GM12878 (cell line): ENCODE measurements around the gene CKLF. TPM values are rescaled to one million over a fixed set of nuclear protein-coding genes. Genes with fewer than 3 reads are reported as not detected.

Source experiments
- ATAC-seq: fragments of 200-7000 bp; cut with Tn5 transposase; 3 replicates; pipeline ENCODE4 v1.9.1; 2020; ENCODE audit warnings: mild to moderate bottlenecking, moderate library complexity
- BruUV-seq: library from RNA; stranded (reverse); fragments of 400-500 nt; replicated peaks from 2 replicates; lab custom pipeline; 2021; lab: Mats Ljungman, UMichigan
- CTCF ChIA-PET: fragments of 300-600 bp; sonication (Branson Sonifier 250); formaldehyde crosslinking; extraction: SDS; loops from one replicate; lab custom pipeline; 2021; ENCODE audit warnings: inconsistent platforms; lab: Yijun Ruan, JAX
- POLR2A ChIA-PET: fragments of 350-600 bp; formaldehyde crosslinking; extraction: SDS; loops from one replicate; lab custom pipeline; 2021; ENCODE audit warnings: inconsistent platforms; lab: Charles Lee
- RAD21 ChIA-PET: fragments of 300-600 bp; sonication (Branson Sonifier 250); formaldehyde crosslinking; loops from one replicate; lab custom pipeline; 2023; ENCODE audit warnings: antibody characterized with exemption; ENCODE audit not compliant: unreplicated experiment; lab: Charles Lee
- SMC1A ChIA-PET: fragments of 300-600 bp; sonication (Branson Sonifier 250); formaldehyde crosslinking; loops from one replicate; lab custom pipeline; 2023; ENCODE audit not compliant: unreplicated experiment, uncharacterized antibody; lab: Charles Lee
- DNase-seq: peaks from one replicate; pipeline ENCODE4 v3.0.0-alpha.2; 2011; ENCODE audit warnings: low read depth, low spot score
- FAIRE-seq: peaks from 3 replicates; lab custom pipeline; 2011; peaks lifted over from hg19 to GRCh38; lab: Jason Lieb, UNC
- H2AFZ ChIP-seq: 2 replicates; pipeline ENCODE4 v1.6.0; 2011; ENCODE audit warnings: low read depth, low read length, control low read depth; ENCODE audit not compliant: control insufficient read depth
- H3K27ac ChIP-seq: 2 replicates; pipeline ENCODE4 v1.5.1; 2011; ENCODE audit warnings: control low read depth; ENCODE audit not compliant: control insufficient read depth, insufficient read depth
- H3K27me3 ChIP-seq, 2 experiments: replicated peaks in 1 of 2; 2 replicates each; pipeline versions ENCODE4 v1.6.0 to v1.6.1; 2011; ENCODE audit warnings: low read length in 1 of 2; ENCODE audit not compliant: control insufficient read depth in 2 of 2, insufficient read depth in 2 of 2
- H3K36me3 ChIP-seq, 2 experiments: 2 replicates each; pipeline ENCODE4 v1.5.1; 2011; ENCODE audit warnings: low read length in 1 of 2; ENCODE audit not compliant: control insufficient read depth in 2 of 2, insufficient read depth in 2 of 2
- H3K4me1 ChIP-seq: 2 replicates; pipeline ENCODE4 v1.6.1; 2011; ENCODE audit warnings: mild to moderate bottlenecking, low read length, moderate library complexity, mixed read lengths; ENCODE audit not compliant: control insufficient read depth, insufficient read depth
- H3K4me2 ChIP-seq: 2 replicates; pipeline ENCODE4 v1.6.0; 2011; ENCODE audit warnings: control low read depth; ENCODE audit not compliant: control insufficient read depth, insufficient read depth
- H3K4me3 ChIP-seq: fragments of 200-600 bp; sonication (generic); 2 replicates; pipeline ENCODE4 v1.5.1; 2016
- H3K79me2 ChIP-seq: 2 replicates; pipeline ENCODE4 v1.6.0; 2011; ENCODE audit warnings: low read length; ENCODE audit not compliant: control insufficient read depth, insufficient read depth
- H3K9ac ChIP-seq: 2 replicates; pipeline ENCODE4 v1.8.0; 2011; ENCODE audit warnings: low read length, control low read depth, mixed read lengths; ENCODE audit not compliant: control insufficient read depth, insufficient read depth
- H3K9me3 ChIP-seq: replicated peaks from 3 replicates; pipeline ENCODE4 v1.5.1; 2011; ENCODE audit warnings: mild to moderate bottlenecking, low read length; ENCODE audit not compliant: control insufficient read depth, insufficient read depth
- H4K20me1 ChIP-seq: 2 replicates; pipeline ENCODE4 v1.6.0; 2011; ENCODE audit not compliant: control insufficient read depth, insufficient read depth
- ASH2L ChIP-seq: fragments of 300-600, 200-600 bp; sonication (generic); IDR thresholded peaks from 2 replicates; pipeline ENCODE4 v1.6.1; 2017; ENCODE audit warnings: low read depth, mild to moderate bottlenecking, borderline replicate concordance
- BMI1 ChIP-seq: fragments of 450-650 bp; IDR thresholded peaks from 2 replicates; pipeline ENCODE4 v1.6.1; 2016; ENCODE audit warnings: mild to moderate bottlenecking, moderate library complexity, borderline replicate concordance
- CBX5 ChIP-seq: sonication (generic); IDR thresholded peaks from 2 replicates; pipeline ENCODE4 v1.6.1; 2016; ENCODE audit warnings: low read depth, moderate library complexity, mild to moderate bottlenecking, inconsistent platforms
- ESRRA ChIP-seq: IDR thresholded peaks from 2 replicates; pipeline ENCODE4 v1.6.1; 2012; ENCODE audit warnings: mild to moderate bottlenecking, low read length, improper control_type of control experiment
- KDM1A ChIP-seq: fragments of 200-600 bp; sonication (generic); IDR thresholded peaks from 2 replicates; pipeline ENCODE4 v1.6.1; 2016; ENCODE audit warnings: borderline replicate concordance
- MEF2B ChIP-seq: fragments of 450-650 bp; IDR thresholded peaks from 2 replicates; pipeline ENCODE4 v1.6.1; 2018; ENCODE audit warnings: mild to moderate bottlenecking, moderate library complexity; ENCODE audit not compliant: partially characterized antibody, poor library complexity, severe bottlenecking
- NR2F1 ChIP-seq: fragments of 450-650 bp; conservative IDR thresholded peaks from 2 replicates; pipeline ENCODE4 v1.6.1; 2017; ENCODE audit warnings: mild to moderate bottlenecking
- ZNF207 ChIP-seq: fragments of 450-650 bp; IDR thresholded peaks from 2 replicates; pipeline ENCODE4 v1.6.1; 2014; ENCODE audit warnings: antibody characterized with exemption, mild to moderate bottlenecking, borderline replicate concordance
- ZNF217 ChIP-seq: fragments of 450-650 bp; IDR thresholded peaks from 2 replicates; pipeline ENCODE4 v1.6.1; 2017; ENCODE audit warnings: antibody characterized with exemption, mild to moderate bottlenecking
- ZNF24 ChIP-seq: fragments of 450-650 bp; IDR thresholded peaks from 2 replicates; pipeline ENCODE4 v1.6.1; 2017; ENCODE audit warnings: antibody characterized with exemption, mild to moderate bottlenecking
- WGBS: methylation state at CpG from one replicate; pipeline ENCODE4 v1.1.6; 2016; ENCODE audit warnings: low lambda C conversion rate; ENCODE audit not compliant: insufficient replicate concordance, insufficient coverage; ENCODE audit errors: missing lambda C conversion rate; 5-methylcytosine and 5-hydroxymethylcytosine counted together
- in situ Hi-C: fragments of 300-500 bp; cut with MboI; formaldehyde crosslinking; loops from 9 replicates; pipeline ENCODE4 v1.14.3; 2018; ENCODE audit warnings: mixed read lengths
- intact Hi-C: fragments of 100-400 bp; cut with micrococcal nuclease; formaldehyde crosslinking; loops from one replicate; pipeline ENCODE4 v1.14.2; 2022; ENCODE audit not compliant: unreplicated experiment
- polyA plus RNA-seq, 11 experiments: library from polyadenylated mRNA; depleted of rRNA in 4 of 11; unstranded in 6 of 11; stranded (reverse) in 5 of 11; fragments of >200 nt; fragmentation: Nextera tagmentation in 4 of 11; fragmentation: Illumina TruSeq in 1 of 11; extraction: Ambion mirVana in 4 of 11; extraction: Trizol in 1 of 11; gene quantifications; 1 replicate in 1 of 11; 2 replicates in 10 of 11; pipeline versions ENCODE4 v1.2.1 to v1.2.3, GENCODE V29; 2011 to 2016; ENCODE audit warnings: inconsistent platforms in 2 of 11, missing spikeins in 2 of 11, low read depth in 1 of 11
- total RNA-seq, 4 experiments: library from RNA; depleted of rRNA in 3 of 4; stranded (reverse); fragments of >200 nt in 3 of 4; fragmentation: Illumina TruSeq in 1 of 4; extraction: Trizol in 1 of 4; gene quantifications; 2 replicates each; pipeline versions ENCODE4 v1.2.1 to v1.2.3, GENCODE V29; 2013 to 2021
- TF ChIP-seq, protein P1 (sequence below): fragments of 450-650 bp; formaldehyde crosslinking; IDR thresholded peaks from 2 replicates; pipeline ENCODE4 v1.4.0; 2022; ENCODE audit warnings: mild to moderate bottlenecking, moderate library complexity
- TF ChIP-seq, protein P2 (sequence below): fragments of 450-650 bp; IDR thresholded peaks from 2 replicates; pipeline ENCODE4 v1.6.1; 2018; ENCODE audit warnings: mild to moderate bottlenecking, low read depth, moderate library complexity; ENCODE audit not compliant: partially characterized antibody
- TF ChIP-seq, protein P3 (sequence below): fragments of 450-650 bp; IDR thresholded peaks from 2 replicates; pipeline ENCODE4 v1.6.1; 2017; ENCODE audit warnings: antibody characterized with exemption, mild to moderate bottlenecking, moderate library complexity

The CKLF gene
- total and polyA plus RNA-seq, 10 of the 15 experiments (the other 5 are each of a cell fraction or from before 2014, with no cell fraction given) = 40.8 to 193 (median 109) TPM

DNA sequence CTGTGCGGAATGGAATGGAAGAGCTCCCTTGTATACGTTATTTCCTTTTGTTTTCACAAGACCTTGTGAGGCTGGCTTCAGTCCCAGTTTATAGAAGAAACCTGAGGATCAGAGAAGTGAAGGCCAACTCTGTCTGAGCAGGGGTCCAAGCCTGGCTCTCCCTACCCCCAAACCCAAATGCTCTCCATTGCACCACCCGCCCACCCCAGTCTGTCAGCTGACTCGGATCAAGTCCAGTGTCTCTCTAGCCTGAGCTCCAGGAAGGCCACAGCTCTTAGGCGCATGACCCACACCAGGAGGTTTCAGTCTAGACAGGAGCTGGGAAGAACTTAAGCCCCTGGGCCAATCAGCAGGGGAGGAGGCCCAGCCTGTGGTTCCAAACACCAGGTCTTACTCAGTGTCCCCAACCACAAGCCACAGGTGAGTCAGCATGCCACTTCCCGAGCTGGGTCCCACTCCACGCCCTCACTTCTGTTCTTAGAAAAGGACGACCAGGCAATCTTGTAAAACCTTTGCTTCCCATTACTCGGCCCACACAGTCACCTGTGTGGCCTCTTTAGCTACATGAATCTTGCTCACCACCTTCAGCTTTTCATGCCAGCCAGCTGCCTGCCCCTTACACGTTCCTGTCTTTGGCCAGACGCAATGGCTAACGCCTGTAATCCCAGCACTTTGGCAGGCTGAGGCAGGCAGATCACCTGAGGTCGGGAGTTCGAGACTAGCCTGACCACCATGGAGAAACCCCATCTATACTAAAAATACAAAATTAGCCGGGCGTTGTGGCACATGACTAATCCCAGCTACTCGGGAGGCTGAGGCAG is 30.2 kb upstream of the CKLF start:
- Histone ChIP-seq H3K79me2 (no peaks in the 10 kb centered on the region), H2AFZ (no peak overlapping the region), H3K4me1 (peaks cover 69% of the 10 kb centered on the region), H3K4me2 (peak overlapping the region; percentile 60), H3K9me3 (no peaks in the 10 kb centered on the region), H3K27me3 (no peaks in the 10 kb centered on the region), H3K36me3 (no peaks in the 10 kb centered on the region), H3K27ac (peak overlapping the region; percentile 9; the same call in 1 of the 2 replicates), H4K20me1 (no peaks in the 10 kb centered on the region), H3K9ac (no peak overlapping the region), H3K4me3 (no peak overlapping the region)
- intact Hi-C loops (no loop called here), in situ Hi-C loops (no loop called here)
- ChIA-PET RAD21 (interaction anchor here (0.6 to 3.2 kb wide), 13 partner anchors 11 to 81 kb away, joined by 3 to 15 read pairs (median 4); partner anchors contain the start of gene CKLF), SMC1A (interaction anchor here (0.9 to 5.4 kb wide), 12 partner anchors 12 to 86 kb away, joined by 3 to 86 read pairs (median 6); partner anchors contain the start of genes CKLF and TK2), POLR2A (interaction anchor here (0.6 to 3.5 kb wide), 10 partner anchors 12 to 95 kb away, joined by 3 to 21 read pairs (median 4); partner anchors contain the start of genes CKLF and TK2), CTCF (interaction anchor here (0.5 to 6.0 kb wide), 16 partner anchors 13 to 218 kb away, joined by 3 to 35 read pairs (median 4); partner anchors contain the start of genes CKLF and TK2)
- BruUV-seq = no TSS peak
- 15% methylated on average over 17 of the region's 17 CpGs for WGBS
- ATAC-seq (peak; percentile 72), DNase-seq (peak; percentile 86), FAIRE-seq (peak; percentile 71)
- TF ChIP-seq ZNF217 (peak; percentile 83), ZNF207 (no peak), NR2F1 (peak; percentile 79), KDM1A (no peak), ZNF24 (no peak), ASH2L (no peak), CBX5 (0 out of 2 replicates have a peak, but pooled peaks have one; percentile 48), BMI1 (no peak), MEF2B (peak; percentile 44), ESRRA (no peak)
- TF ChIP-seq, protein P1, sequence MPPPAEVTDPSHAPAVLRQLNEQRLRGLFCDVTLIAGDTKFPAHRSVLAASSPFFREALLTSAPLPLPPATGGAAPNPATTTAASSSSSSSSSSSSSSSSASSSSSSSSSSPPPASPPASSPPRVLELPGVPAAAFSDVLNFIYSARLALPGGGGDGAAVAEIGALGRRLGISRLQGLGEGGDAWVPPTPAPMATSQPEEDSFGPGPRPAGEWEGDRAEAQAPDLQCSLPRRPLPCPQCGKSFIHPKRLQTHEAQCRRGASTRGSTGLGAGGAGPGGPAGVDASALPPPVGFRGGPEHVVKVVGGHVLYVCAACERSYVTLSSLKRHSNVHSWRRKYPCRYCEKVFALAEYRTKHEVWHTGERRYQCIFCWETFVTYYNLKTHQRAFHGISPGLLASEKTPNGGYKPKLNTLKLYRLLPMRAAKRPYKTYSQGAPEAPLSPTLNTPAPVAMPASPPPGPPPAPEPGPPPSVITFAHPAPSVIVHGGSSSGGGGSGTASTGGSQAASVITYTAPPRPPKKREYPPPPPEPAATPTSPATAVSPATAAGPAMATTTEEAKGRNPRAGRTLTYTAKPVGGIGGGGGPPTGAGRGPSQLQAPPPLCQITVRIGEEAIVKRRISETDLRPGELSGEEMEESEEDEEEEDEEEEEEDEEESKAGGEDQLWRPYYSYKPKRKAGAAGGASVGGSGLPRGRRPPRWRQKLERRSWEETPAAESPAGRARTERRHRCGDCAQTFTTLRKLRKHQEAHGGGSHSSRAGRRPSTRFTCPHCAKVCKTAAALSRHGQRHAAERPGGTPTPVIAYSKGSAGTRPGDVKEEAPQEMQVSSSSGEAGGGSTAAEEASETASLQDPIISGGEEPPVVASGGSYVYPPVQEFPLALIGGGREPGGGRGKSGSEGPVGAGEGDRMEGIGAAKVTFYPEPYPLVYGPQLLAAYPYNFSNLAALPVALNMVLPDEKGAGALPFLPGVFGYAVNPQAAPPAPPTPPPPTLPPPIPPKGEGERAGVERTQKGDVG = no peak
- TF ChIP-seq, protein P2, sequence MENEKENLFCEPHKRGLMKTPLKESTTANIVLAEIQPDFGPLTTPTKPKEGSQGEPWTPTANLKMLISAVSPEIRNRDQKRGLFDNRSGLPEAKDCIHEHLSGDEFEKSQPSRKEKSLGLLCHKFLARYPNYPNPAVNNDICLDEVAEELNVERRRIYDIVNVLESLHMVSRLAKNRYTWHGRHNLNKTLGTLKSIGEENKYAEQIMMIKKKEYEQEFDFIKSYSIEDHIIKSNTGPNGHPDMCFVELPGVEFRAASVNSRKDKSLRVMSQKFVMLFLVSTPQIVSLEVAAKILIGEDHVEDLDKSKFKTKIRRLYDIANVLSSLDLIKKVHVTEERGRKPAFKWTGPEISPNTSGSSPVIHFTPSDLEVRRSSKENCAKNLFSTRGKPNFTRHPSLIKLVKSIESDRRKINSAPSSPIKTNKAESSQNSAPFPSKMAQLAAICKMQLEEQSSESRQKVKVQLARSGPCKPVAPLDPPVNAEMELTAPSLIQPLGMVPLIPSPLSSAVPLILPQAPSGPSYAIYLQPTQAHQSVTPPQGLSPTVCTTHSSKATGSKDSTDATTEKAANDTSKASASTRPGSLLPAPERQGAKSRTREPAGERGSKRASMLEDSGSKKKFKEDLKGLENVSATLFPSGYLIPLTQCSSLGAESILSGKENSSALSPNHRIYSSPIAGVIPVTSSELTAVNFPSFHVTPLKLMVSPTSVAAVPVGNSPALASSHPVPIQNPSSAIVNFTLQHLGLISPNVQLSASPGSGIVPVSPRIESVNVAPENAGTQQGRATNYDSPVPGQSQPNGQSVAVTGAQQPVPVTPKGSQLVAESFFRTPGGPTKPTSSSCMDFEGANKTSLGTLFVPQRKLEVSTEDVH = no peak
- TF ChIP-seq, protein P3, sequence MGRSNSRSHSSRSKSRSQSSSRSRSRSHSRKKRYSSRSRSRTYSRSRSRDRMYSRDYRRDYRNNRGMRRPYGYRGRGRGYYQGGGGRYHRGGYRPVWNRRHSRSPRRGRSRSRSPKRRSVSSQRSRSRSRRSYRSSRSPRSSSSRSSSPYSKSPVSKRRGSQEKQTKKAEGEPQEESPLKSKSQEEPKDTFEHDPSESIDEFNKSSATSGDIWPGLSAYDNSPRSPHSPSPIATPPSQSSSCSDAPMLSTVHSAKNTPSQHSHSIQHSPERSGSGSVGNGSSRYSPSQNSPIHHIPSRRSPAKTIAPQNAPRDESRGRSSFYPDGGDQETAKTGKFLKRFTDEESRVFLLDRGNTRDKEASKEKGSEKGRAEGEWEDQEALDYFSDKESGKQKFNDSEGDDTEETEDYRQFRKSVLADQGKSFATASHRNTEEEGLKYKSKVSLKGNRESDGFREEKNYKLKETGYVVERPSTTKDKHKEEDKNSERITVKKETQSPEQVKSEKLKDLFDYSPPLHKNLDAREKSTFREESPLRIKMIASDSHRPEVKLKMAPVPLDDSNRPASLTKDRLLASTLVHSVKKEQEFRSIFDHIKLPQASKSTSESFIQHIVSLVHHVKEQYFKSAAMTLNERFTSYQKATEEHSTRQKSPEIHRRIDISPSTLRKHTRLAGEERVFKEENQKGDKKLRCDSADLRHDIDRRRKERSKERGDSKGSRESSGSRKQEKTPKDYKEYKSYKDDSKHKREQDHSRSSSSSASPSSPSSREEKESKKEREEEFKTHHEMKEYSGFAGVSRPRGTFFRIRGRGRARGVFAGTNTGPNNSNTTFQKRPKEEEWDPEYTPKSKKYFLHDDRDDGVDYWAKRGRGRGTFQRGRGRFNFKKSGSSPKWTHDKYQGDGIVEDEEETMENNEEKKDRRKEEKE = no peak
